GM23248 (cell line): Measurements from ENCODE around the gene SND1. TPM values are rescaled to one million over a fixed set of nuclear protein-coding genes. Genes with fewer than 3 reads are reported as not detected.

Source experiments
- DNase-seq: peaks from one replicate; pipeline ENCODE4 v3.0.0-alpha.2; 2015
- H2AFZ ChIP-seq: fragments of 200-600 bp; sonication (generic); 2 replicates; pipeline ENCODE4 v1.6.1; 2016; ENCODE audit warnings: antibody characterized with exemption
- H3F3A ChIP-seq: fragments of 200-600 bp; sonication (generic); 2 replicates; pipeline ENCODE4 v1.6.1; 2016; ENCODE audit warnings: mild to moderate bottlenecking, antibody characterized with exemption, mixed run types; ENCODE audit not compliant: insufficient read depth
- H3K27ac ChIP-seq: fragments of 200-600 bp; sonication (generic); 2 replicates; pipeline ENCODE4 v1.5.1; 2016; ENCODE audit warnings: mild to moderate bottlenecking
- H3K27me3 ChIP-seq: fragments of 200-600 bp; sonication (generic); replicated peaks from 2 replicates; pipeline ENCODE4 v1.6.1; 2016; ENCODE audit warnings: mild to moderate bottlenecking; ENCODE audit not compliant: insufficient read depth
- H3K36me3 ChIP-seq: fragments of 200-600 bp; sonication (generic); 2 replicates; pipeline ENCODE4 v1.6.1; 2016; ENCODE audit warnings: low read depth, mild to moderate bottlenecking
- H3K4me1 ChIP-seq: fragments of 200-600 bp; sonication (generic); 2 replicates; pipeline ENCODE4 v1.6.1; 2016; ENCODE audit warnings: mild to moderate bottlenecking; ENCODE audit not compliant: insufficient read depth
- H3K4me2 ChIP-seq: fragments of 200-600 bp; sonication (generic); one replicate; pipeline ENCODE4 v1.6.1; 2016; ENCODE audit warnings: mild to moderate bottlenecking; ENCODE audit not compliant: unreplicated experiment
- H3K4me3 ChIP-seq: fragments of 200-600 bp; sonication (generic); 2 replicates; pipeline ENCODE4 v1.5.1; 2016; ENCODE audit warnings: mild to moderate bottlenecking
- H3K79me2 ChIP-seq: fragments of 200-600 bp; sonication (generic); 2 replicates; pipeline ENCODE4 v1.6.1; 2016; ENCODE audit warnings: mild to moderate bottlenecking; ENCODE audit not compliant: insufficient read depth
- H3K9ac ChIP-seq: fragments of 200-600 bp; sonication (generic); 2 replicates; pipeline ENCODE4 v1.6.1; 2016; ENCODE audit warnings: mild to moderate bottlenecking
- H3K9me2 ChIP-seq: fragments of 200-600 bp; sonication (generic); 2 replicates; pipeline ENCODE4 v1.6.1; 2016; ENCODE audit warnings: mixed run types, mild to moderate bottlenecking, moderate library complexity; ENCODE audit not compliant: insufficient read depth
- H3K9me3 ChIP-seq: fragments of 200-600 bp; sonication (generic); one replicate; pipeline ENCODE4 v1.6.1; 2017; ENCODE audit warnings: low read depth
- H4K20me1 ChIP-seq: fragments of 200-600 bp; sonication (generic); 2 replicates; pipeline ENCODE4 v1.6.0; 2016; ENCODE audit not compliant: insufficient read depth
- EZH2 ChIP-seq: fragments of 200-600 bp; sonication (generic); IDR thresholded peaks from 2 replicates; pipeline ENCODE4 v1.6.1; 2018; ENCODE audit warnings: antibody characterized with exemption, mild to moderate bottlenecking; ENCODE audit not compliant: insufficient read depth, poor library complexity, severe bottlenecking
- EZH2phosphoT487 ChIP-seq: fragments of 200-600 bp; sonication (generic); IDR thresholded peaks from 2 replicates; pipeline ENCODE4 v1.6.1; 2018; ENCODE audit warnings: antibody characterized with exemption, moderate library complexity, mild to moderate bottlenecking, low read depth; ENCODE audit not compliant: insufficient read depth
- WGBS, 2 experiments: methylation state at CpG; one replicate each; pipeline ENCODE4 v1.1.6; 2015 to 2017; ENCODE audit warnings: low lambda C conversion rate in 2 of 2, low coverage in 1 of 2; ENCODE audit errors: missing lambda C conversion rate in 2 of 2; 5-methylcytosine and 5-hydroxymethylcytosine counted together
- in situ Hi-C: fragments of 300-500 bp; cut with MboI; formaldehyde crosslinking; loops from 2 replicates; pipeline ENCODE4 v1.15.0; 2020
- polyA plus RNA-seq: library from polyadenylated mRNA; unstranded; fragments of >200 nt; fragmentation: Nextera tagmentation; extraction: Ambion mirVana; gene quantifications from 2 replicates; pipeline ENCODE4 v1.2.1, GENCODE V29; 2016
- total RNA-seq: library from RNA; depleted of rRNA; stranded (reverse); fragments of >200 nt; shearing (Covaris generic); gene quantifications from 2 replicates; pipeline ENCODE4 v1.2.3, GENCODE V29; 2014

Gene SND1
- total and polyA plus RNA-seq, 2 experiments from 2014 or later, result 128 to 184 TPM

DNA sequence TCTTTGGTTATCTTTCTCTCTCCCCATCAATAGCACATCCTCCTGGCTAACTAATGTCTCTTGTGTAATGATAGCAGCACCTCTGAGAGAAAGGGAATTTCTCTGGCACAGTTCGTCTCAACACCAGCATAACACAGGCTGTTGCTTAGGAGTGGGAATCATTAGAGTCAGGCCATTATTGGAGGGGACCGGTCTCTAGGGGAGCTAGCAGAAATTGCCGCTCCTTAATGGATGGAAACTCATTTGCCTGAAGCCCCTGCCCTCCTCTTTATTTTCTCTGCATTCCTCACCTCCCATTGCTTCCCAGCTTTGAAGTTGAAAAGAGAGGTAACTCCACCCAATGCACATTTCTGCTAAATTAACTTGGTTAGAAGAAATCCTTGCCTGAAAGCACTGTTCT lies 367.3 kb downstream of the SND1 start:
- Histone ChIP-seq H2AFZ (no peak overlapping the region), H3K27ac (no peak overlapping the region), H3K79me2 (peaks cover 2% of the 10 kb centered on the region; the same call in 1 of the 2 replicates), H4K20me1 (no peaks in the 10 kb centered on the region), H3K36me3 (no peaks in the 10 kb centered on the region), H3K27me3 (no peaks in the 10 kb centered on the region), H3K9me3 (no peaks in the 10 kb centered on the region), H3K4me3 (no peak overlapping the region), H3K9ac (no peak overlapping the region), H3F3A (peaks cover 34% of the 10 kb centered on the region), H3K4me1 (peaks cover 25% of the 10 kb centered on the region), H3K9me2 (no peaks in the 10 kb centered on the region), H3K4me2 (no peak overlapping the region)
- WGBS, 2 experiments, result 91 to 93% methylated on average over 3 of the region's 3 CpGs
- in situ Hi-C loops, result no loop called here
- DNase-seq, result no peak
- TF ChIP-seq EZH2, result no peak

DNA sequence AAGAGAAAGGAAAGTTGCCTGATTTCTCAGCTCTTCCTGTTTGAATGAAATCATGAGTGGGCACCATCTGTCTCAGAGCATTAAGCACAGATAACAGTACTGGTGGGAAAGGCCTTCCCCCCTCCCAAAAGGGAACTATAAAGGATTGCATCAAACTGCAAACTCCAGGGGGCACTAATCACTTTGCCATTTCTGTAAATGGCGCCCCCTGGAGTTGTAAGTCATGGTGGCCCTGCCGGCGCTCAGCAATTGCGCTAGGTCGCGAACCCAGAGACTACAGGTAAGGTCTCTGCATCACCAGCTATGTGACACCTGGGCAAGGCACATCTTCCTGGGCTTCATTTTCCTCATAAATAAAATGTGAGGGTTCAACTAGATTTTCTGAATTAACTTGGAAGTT lies 368.2 kb downstream of the SND1 start:
- Histone ChIP-seq H3K79me2 (peaks cover 10% of the 10 kb centered on the region), H2AFZ (no peak overlapping the region), H3K4me2 (no peak overlapping the region), H3K27me3 (no peaks in the 10 kb centered on the region), H3K27ac (no peak overlapping the region), H3K36me3 (no peaks in the 10 kb centered on the region), H3K4me3 (no peak overlapping the region), H3K9ac (no peak overlapping the region), H4K20me1 (no peaks in the 10 kb centered on the region), H3K9me2 (no peaks in the 10 kb centered on the region), H3K9me3 (no peaks in the 10 kb centered on the region), H3F3A (peaks cover 34% of the 10 kb centered on the region), H3K4me1 (peaks cover 25% of the 10 kb centered on the region)
- no peak for TF ChIP-seq EZH2
- TF ChIP-seq EZH2phosphoT487, result no peak
- peak; percentile 7 for DNase-seq
- 90 to 95% methylated on average over 6 of the region's 6 CpGs for WGBS, 2 experiments
- in situ Hi-C loops, result no loop called here

DNA sequence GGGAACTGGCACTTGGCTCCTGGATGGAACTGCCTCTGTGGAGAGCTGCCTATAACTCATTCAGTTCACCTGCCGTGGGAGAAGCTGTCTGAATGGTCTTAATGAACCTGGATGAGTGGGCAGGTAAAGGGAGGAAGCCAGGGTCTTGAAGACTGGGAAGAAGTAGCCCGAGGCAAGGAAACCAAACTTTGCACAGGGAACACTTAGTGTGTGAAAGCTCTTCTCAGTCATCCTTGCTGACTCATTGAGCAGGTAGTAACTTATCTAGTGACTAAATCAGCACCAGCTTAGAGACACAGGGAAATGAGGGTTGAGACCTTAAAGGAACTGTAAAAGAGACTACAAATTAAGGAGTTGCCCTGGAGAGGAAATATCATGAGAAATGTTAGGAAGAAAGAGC lies 369.4 kb downstream of the SND1 start:
- no peak overlapping the region for H3K4me2 ChIP-seq
- no peaks in the 10 kb centered on the region for H3K27me3 ChIP-seq
- peaks cover 18% of the 10 kb centered on the region for H3K79me2 ChIP-seq
- H3K36me3 ChIP-seq, result no peaks in the 10 kb centered on the region
- 86 to 90% methylated on average over 2 of the region's 2 CpGs for WGBS, 2 experiments
- H4K20me1 ChIP-seq, result no peaks in the 10 kb centered on the region
- no peak overlapping the region for H2AFZ ChIP-seq
- H3K27ac ChIP-seq, result peak overlapping the region; percentile 13; the same call in 1 of the 2 replicates
- H3K9ac ChIP-seq, result no peak overlapping the region
- DNase-seq, result peak; percentile 51
- H3F3A ChIP-seq, result peaks cover 39% of the 10 kb centered on the region
- peaks cover 25% of the 10 kb centered on the region for H3K4me1 ChIP-seq
- no peak for TF ChIP-seq EZH2phosphoT487
- TF ChIP-seq EZH2, result no peak
- no peaks in the 10 kb centered on the region for H3K9me2 ChIP-seq
- in situ Hi-C loops, result no loop called here
- H3K9me3 ChIP-seq, result no peaks in the 10 kb centered on the region
- H3K4me3 ChIP-seq, result no peak overlapping the region

DNA sequence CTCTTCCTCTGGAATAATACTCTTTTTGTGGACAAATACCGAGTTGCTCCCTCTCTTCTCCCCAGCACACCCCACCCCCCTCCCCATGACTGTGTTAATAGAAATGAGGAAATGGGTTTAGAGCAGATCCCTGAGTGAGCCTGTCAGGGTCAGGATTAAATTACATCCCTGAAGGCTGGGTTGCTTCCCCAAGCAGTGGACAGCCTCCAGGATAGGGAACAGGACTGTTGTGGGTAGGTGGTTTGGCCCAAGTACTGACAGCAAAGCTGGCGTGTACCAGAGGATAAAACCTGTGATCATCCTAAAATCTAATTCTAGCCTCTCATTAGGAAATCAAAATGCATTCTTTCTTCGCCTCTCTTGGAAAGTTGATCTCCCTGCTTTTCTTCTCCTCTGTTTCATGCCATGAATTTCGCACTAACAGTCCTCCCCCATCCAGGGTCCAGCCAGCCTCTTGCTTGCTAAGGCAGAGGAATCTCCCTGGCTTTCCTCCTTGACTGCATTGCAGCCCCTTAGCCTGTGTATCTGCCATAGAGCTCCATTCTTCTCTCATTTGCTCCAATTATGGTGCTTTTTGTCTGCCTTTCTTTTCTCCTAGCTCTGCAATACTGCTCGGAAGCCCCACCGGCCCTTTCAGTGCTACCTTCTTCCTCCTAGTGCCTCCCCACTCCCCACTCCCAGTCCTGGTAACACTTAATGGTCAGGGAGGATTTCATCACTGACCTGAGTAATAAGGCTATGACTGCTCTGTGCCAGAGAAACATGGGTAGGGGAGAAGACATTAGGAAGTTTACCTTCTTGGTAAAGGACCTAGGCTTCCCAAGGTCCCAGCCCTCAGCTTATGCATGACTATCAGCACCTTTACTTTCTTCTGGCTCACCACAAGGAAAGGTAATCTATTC lies 370.9 kb downstream of the SND1 start:
- no peaks in the 10 kb centered on the region for H3K36me3 ChIP-seq
- peaks cover 40% of the 10 kb centered on the region for H3F3A ChIP-seq
- no peaks in the 10 kb centered on the region for H4K20me1 ChIP-seq
- peak overlapping the region; percentile 48 for H3K27ac ChIP-seq
- H3K27me3 ChIP-seq, result no peaks in the 10 kb centered on the region
- H3K9ac ChIP-seq, result no peak overlapping the region
- H2AFZ ChIP-seq, result no peak overlapping the region
- H3K9me2 ChIP-seq, result no peaks in the 10 kb centered on the region
- H3K9me3 ChIP-seq, result no peaks in the 10 kb centered on the region
- peaks cover 25% of the 10 kb centered on the region for H3K79me2 ChIP-seq
- peaks cover 25% of the 10 kb centered on the region for H3K4me1 ChIP-seq
- TF ChIP-seq EZH2phosphoT487 (no peak), EZH2 (no peak)
- H3K4me3 ChIP-seq, result no peak overlapping the region
- H3K4me2 ChIP-seq, result peak overlapping the region; percentile 9
- peak; percentile 72 for DNase-seq
- in situ Hi-C loops, result no loop called here
- WGBS, 2 experiments, result 78 to 79% methylated on average over 6 of the region's 6 CpGs
